HEK293T (cell line): ENCODE measurements around the gene SLC6A17.

Source experiments
- BHLHE40 ChIP-seq: fragments of 450-650 bp; IDR thresholded peaks from 2 replicates; pipeline ENCODE4 v1.6.1; 2016; ENCODE audit warnings: mild to moderate bottlenecking, moderate library complexity, borderline replicate concordance
- ELF4 ChIP-seq: fragments of 450-650 bp; IDR thresholded peaks from 2 replicates; pipeline ENCODE4 v1.6.1; 2017; ENCODE audit warnings: antibody characterized with exemption
- FOXA1 ChIP-seq: fragments of 450-650 bp; IDR thresholded peaks from 2 replicates; pipeline ENCODE4 v1.6.1; 2016; ENCODE audit warnings: mild to moderate bottlenecking
- FOXK2 ChIP-seq: fragments of 450-650 bp; IDR thresholded peaks from 2 replicates; pipeline ENCODE4 v1.6.1; 2016; ENCODE audit warnings: mild to moderate bottlenecking
- FOXM1 ChIP-seq: fragments of 450-650 bp; IDR thresholded peaks from 2 replicates; pipeline ENCODE4 v1.6.1; 2017; ENCODE audit warnings: mild to moderate bottlenecking, borderline replicate concordance
- HDGF ChIP-seq: fragments of 450-650 bp; IDR thresholded peaks from 2 replicates; pipeline ENCODE4 v1.6.1; 2017; ENCODE audit warnings: antibody characterized with exemption, borderline replicate concordance
- L3MBTL2 ChIP-seq: fragments of 450-650 bp; conservative IDR thresholded peaks from 2 replicates; pipeline ENCODE4 v1.6.1; 2016; ENCODE audit warnings: mild to moderate bottlenecking
- NFRKB ChIP-seq: fragments of 450-650 bp; IDR thresholded peaks from 2 replicates; pipeline ENCODE4 v1.6.1; 2016; ENCODE audit warnings: mild to moderate bottlenecking, moderate library complexity
- SP1 ChIP-seq: fragments of 450-650 bp; IDR thresholded peaks from 2 replicates; pipeline ENCODE4 v1.6.1; 2017
- ZNF384 ChIP-seq: fragments of 450-650 bp; IDR thresholded peaks from 2 replicates; pipeline ENCODE4 v1.6.1; 2016

- no peak for TF ChIP-seq SP1
- no peak for TF ChIP-seq FOXK2
- TF ChIP-seq NFRKB, result no peak
- TF ChIP-seq FOXA1, result no peak
- no peak for TF ChIP-seq ZNF384
- no peak for TF ChIP-seq HDGF
- no peak for TF ChIP-seq L3MBTL2
- no peak for TF ChIP-seq FOXM1
- no peak for TF ChIP-seq ELF4
- no peak for TF ChIP-seq BHLHE40
These were observed 100.5 kb downstream of the SLC6A17 start for GRCh38 chr1:110250749-110251148.
